Lower lobe of right lung (tissue), 2 donors: ENCODE measurements around the gene TELO2. TPM values are rescaled to one million over a fixed set of nuclear protein-coding genes. Genes with fewer than 3 reads are reported as not detected.

Source experiments
- ATAC-seq, 2 donors: fragments of 200-7000 bp; cut with Tn5 transposase; one replicate each; pipeline ENCODE4 v1.9.1; 2020 to 2022; ENCODE audit warnings: mild to moderate bottlenecking in 2 of 2, moderate library complexity in 2 of 2
- DNase-seq: peaks from one replicate; pipeline ENCODE4 v3.0.0-alpha.2; 2020
- H3K27ac ChIP-seq: fragments of 200-600 bp; one replicate; pipeline ENCODE4 v1.8.0; 2022
- H3K27me3 ChIP-seq: fragments of 200-600 bp; one replicate; pipeline ENCODE4 v1.8.0; 2022; ENCODE audit warnings: low read depth
- H3K36me3 ChIP-seq: fragments of 200-600 bp; one replicate; pipeline ENCODE4 v1.8.0; 2022; ENCODE audit warnings: mild to moderate bottlenecking
- H3K4me1 ChIP-seq: fragments of 200-600 bp; one replicate; pipeline ENCODE4 v1.8.0; 2022
- H3K4me3 ChIP-seq: fragments of 200-600 bp; one replicate; pipeline ENCODE4 v1.8.0; 2022; ENCODE audit warnings: mild to moderate bottlenecking
- H3K9me3 ChIP-seq: fragments of 200-600 bp; one replicate; pipeline ENCODE4 v1.8.0; 2022
- CTCF ChIP-seq: fragments of 200-600 bp; IDR thresholded peaks from one replicate; pipeline ENCODE4 v1.8.0; 2022; ENCODE audit warnings: antibody characterized with exemption, mild to moderate bottlenecking
- intact Hi-C: fragments of 100-400 bp; cut with DNase I; formaldehyde crosslinking; loops from one replicate; pipeline ENCODE4 v1.11.0; 2022
- total RNA-seq: library from RNA; stranded (reverse); fragmentation: NEBNext Ultra II Directional; extraction: Animal tissue kit (Norgen Biotek cat#: 25700); gene quantifications from one replicate; pipeline ENCODE4 v1.2.1, GENCODE V29; 2021
- donor health status: DM: no; HTN: yes; CAD: no; lungs with severe emphysema.

TELO2 gene
- total RNA-seq, 1 donor from 2014 or later, result 27.5 TPM

- intact Hi-C loops, result no loop called here
- H3K4me3 ChIP-seq, result peak overlapping the region; percentile 73
Observed at GRCh38 chr16:1532771-1533170, 39.6 kb downstream of the TELO2 start.

GRCh38 chr16:1533443-1533951 is 40.3 kb downstream of the TELO2 start, which contains the start of gene TMEM204:
Gene TMEM204, plus strand, starts transcription at chr16:1533666. Its CDS starts 610 bp downstream, at chr16:1534276.
- Histone ChIP-seq H3K27ac (peak within 1 kb of the TSS; percentile 95), H3K27me3 (no peaks in the 10 kb centered on the region), H3K9me3 (no peaks in the 10 kb centered on the region), H3K36me3 (peaks cover 32% of the 10 kb centered on the region), H3K4me1 (peaks cover 66% of the 10 kb centered on the region), H3K4me3 (peak within 1 kb of the TSS; percentile 73)
- TF ChIP-seq CTCF, result no peak
- intact Hi-C loops, result no loop called here
- no peak for DNase-seq
- ATAC-seq, result peak; percentile 41 to 55

More at GRCh38 chr16:1532771-1533170, 39.6 kb downstream of the TELO2 start:
- no peak for TF ChIP-seq CTCF
- Histone ChIP-seq H3K36me3 (peaks cover 25% of the 10 kb centered on the region), H3K9me3 (no peaks in the 10 kb centered on the region), H3K27me3 (no peaks in the 10 kb centered on the region), H3K4me1 (peaks cover 64% of the 10 kb centered on the region), H3K27ac (peak overlapping the region; percentile 95)
- DNase-seq, result no peak
- no peak for ATAC-seq

GRCh38 chr16:1534021-1535020 is 41.2 kb downstream of the TELO2 start:
- no peak for DNase-seq
- no peaks in the 10 kb centered on the region for H3K27me3 ChIP-seq
- intact Hi-C loops, result no loop called here

GRCh38 chr16:1535391-1536291 is 42.5 kb downstream of the TELO2 start:
- TF ChIP-seq CTCF, result no peak
- peaks cover 54% of the 10 kb centered on the region for H3K36me3 ChIP-seq
- H3K4me1 ChIP-seq, result peaks cover 64% of the 10 kb centered on the region
- H3K27ac ChIP-seq, result peak overlapping the region; percentile 95
- ATAC-seq, result no peak
- DNase-seq, result no peak
- H3K27me3 ChIP-seq, result no peaks in the 10 kb centered on the region
- H3K9me3 ChIP-seq, result no peaks in the 10 kb centered on the region
- intact Hi-C loops, result no loop called here
- H3K4me3 ChIP-seq, result peak overlapping the region; percentile 73

More at GRCh38 chr16:1534021-1535020, 41.2 kb downstream of the TELO2 start:
- ATAC-seq, result no peak
- peaks cover 65% of the 10 kb centered on the region for H3K4me1 ChIP-seq
- peak overlapping the region; percentile 95 for H3K27ac ChIP-seq
- no peaks in the 10 kb centered on the region for H3K9me3 ChIP-seq
- H3K36me3 ChIP-seq, result peaks cover 41% of the 10 kb centered on the region
- H3K4me3 ChIP-seq, result peak overlapping the region; percentile 73
- TF ChIP-seq CTCF, result no peak

GRCh38 chr16:1536601-1537000 is 43.4 kb downstream of the TELO2 start:
- Histone ChIP-seq H3K36me3 (peaks cover 63% of the 10 kb centered on the region), H3K27ac (peak overlapping the region; percentile 95)
- intact Hi-C loops, result no loop called here

More at GRCh38 chr16:1536601-1537000, 43.4 kb downstream of the TELO2 start:
- no peak for TF ChIP-seq CTCF
- ATAC-seq, result no peak
- H3K4me3 ChIP-seq, result peak overlapping the region; percentile 73
- no peak for DNase-seq
- H3K27me3 ChIP-seq, result no peaks in the 10 kb centered on the region
- no peaks in the 10 kb centered on the region for H3K9me3 ChIP-seq
- peaks cover 64% of the 10 kb centered on the region for H3K4me1 ChIP-seq
